Endothelial cell (in vitro differentiated cells): Measurements from ENCODE around the gene EIF2S3. TPM values are rescaled to one million over a fixed set of nuclear protein-coding genes. Genes with fewer than 3 reads are reported as not detected.

Experiments used
- DNase-seq: peaks from one replicate; pipeline ENCODE4 v3.0.0; 2021; ENCODE audit warnings: low spot score
- H3K27ac Mint-ChIP-seq: one replicate; pipeline ENCODE4 v1.8.0; 2021; ENCODE audit warnings: mixed read lengths, inconsistent platforms; ENCODE audit not compliant: unreplicated experiment
- H3K27me3 Mint-ChIP-seq: one replicate; pipeline ENCODE4 v1.8.0; 2021; ENCODE audit warnings: mild to moderate bottlenecking, moderate library complexity, mixed read lengths, inconsistent platforms; ENCODE audit not compliant: unreplicated experiment
- H3K36me3 Mint-ChIP-seq: one replicate; pipeline ENCODE4 v1.8.0; 2021; ENCODE audit warnings: mild to moderate bottlenecking, low read depth, mixed read lengths, inconsistent platforms; ENCODE audit not compliant: unreplicated experiment
- H3K4me1 Mint-ChIP-seq: one replicate; pipeline ENCODE4 v1.8.0; 2021; ENCODE audit warnings: mild to moderate bottlenecking, mixed read lengths, inconsistent platforms; ENCODE audit not compliant: unreplicated experiment
- H3K4me3 Mint-ChIP-seq: one replicate; pipeline ENCODE4 v1.8.0; 2021; ENCODE audit warnings: mild to moderate bottlenecking, mixed read lengths, inconsistent platforms; ENCODE audit not compliant: unreplicated experiment
- H3K9me3 Mint-ChIP-seq: one replicate; pipeline ENCODE4 v1.8.0; 2021; ENCODE audit warnings: mixed read lengths, inconsistent platforms; ENCODE audit not compliant: unreplicated experiment
- total RNA-seq: library from RNA; stranded (reverse); fragmentation: NEBNext Ultra II Directional; extraction: Animal tissue kit (Norgen Biotek cat#: 25700); gene quantifications from one replicate; pipeline ENCODE4 v1.2.1, GENCODE V29; 2021; ENCODE audit not compliant: unreplicated experiment
- TF ChIP-seq, protein P1 (sequence below): fragments of 200-600 bp; sonication (generic); IDR thresholded peaks from one replicate; pipeline ENCODE4 v1.5.0; 2021; ENCODE audit warnings: antibody characterized with exemption; ENCODE audit not compliant: unreplicated experiment

The EIF2S3 gene
- total RNA-seq, 1 donor from 2014 or later, result 258 TPM

DNA sequence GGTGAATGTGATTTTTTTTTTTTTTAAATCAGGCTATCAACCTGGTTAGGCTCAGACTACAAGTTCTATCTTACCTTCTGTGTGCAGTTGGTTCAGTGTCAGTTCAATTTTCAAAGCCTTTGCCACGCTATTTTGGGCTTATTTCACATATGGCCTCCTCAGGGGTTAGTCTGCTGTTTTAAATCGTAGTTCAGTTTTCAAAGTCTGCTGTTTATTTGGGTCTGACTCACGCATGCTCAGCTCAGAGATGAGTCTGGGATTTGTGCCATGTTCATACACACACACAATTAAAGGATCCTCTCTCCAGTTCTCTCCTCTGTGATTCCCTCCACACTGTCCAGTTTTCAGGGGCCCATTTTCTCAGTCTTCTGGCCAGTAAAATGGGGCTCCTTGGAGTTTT, 62.5 kb downstream of the EIF2S3 start:
- H3K9me3 Mint-ChIP-seq, result no peaks in the 10 kb centered on the region
- H3K36me3 Mint-ChIP-seq, result no peaks in the 10 kb centered on the region
- TF ChIP-seq, protein P1, sequence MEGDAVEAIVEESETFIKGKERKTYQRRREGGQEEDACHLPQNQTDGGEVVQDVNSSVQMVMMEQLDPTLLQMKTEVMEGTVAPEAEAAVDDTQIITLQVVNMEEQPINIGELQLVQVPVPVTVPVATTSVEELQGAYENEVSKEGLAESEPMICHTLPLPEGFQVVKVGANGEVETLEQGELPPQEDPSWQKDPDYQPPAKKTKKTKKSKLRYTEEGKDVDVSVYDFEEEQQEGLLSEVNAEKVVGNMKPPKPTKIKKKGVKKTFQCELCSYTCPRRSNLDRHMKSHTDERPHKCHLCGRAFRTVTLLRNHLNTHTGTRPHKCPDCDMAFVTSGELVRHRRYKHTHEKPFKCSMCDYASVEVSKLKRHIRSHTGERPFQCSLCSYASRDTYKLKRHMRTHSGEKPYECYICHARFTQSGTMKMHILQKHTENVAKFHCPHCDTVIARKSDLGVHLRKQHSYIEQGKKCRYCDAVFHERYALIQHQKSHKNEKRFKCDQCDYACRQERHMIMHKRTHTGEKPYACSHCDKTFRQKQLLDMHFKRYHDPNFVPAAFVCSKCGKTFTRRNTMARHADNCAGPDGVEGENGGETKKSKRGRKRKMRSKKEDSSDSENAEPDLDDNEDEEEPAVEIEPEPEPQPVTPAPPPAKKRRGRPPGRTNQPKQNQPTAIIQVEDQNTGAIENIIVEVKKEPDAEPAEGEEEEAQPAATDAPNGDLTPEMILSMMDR, result no peak
- no peak overlapping the region for H3K4me3 Mint-ChIP-seq
- no peak overlapping the region for H3K27ac Mint-ChIP-seq
- no peak for DNase-seq
- H3K4me1 Mint-ChIP-seq, result no peaks in the 10 kb centered on the region
- H3K27me3 Mint-ChIP-seq, result no peaks in the 10 kb centered on the region

DNA sequence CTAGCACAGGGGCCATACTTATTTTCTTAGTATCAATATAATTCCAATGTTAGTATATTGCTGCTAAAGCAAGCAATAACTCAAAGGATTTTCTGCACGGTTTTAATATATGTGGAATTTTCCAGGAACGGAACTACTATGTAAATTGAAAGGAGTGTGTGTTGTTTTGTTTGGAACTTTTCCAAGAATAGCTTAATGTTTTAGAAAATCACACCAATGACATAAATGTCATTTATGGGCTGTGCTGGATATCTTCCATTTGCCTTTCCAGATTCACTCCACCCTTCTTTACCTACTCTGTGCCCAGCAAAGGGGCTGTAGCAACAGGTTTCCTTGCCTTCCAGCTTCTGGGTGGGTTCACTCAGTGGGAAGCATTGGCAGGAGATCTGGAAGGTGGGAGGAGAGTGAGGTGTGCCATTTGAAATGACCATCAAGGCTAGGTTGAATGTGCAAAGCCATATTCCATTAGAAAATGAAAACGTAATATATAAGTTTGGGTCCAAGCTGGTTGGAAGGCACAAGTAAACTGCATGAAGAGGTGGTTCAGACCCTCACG, 69.6 kb downstream of the EIF2S3 start:
- no peak for DNase-seq
- H3K36me3 Mint-ChIP-seq, result no peaks in the 10 kb centered on the region
- no peaks in the 10 kb centered on the region for H3K9me3 Mint-ChIP-seq
- no peaks in the 10 kb centered on the region for H3K27me3 Mint-ChIP-seq
- no peak overlapping the region for H3K27ac Mint-ChIP-seq
- TF ChIP-seq, protein P1, result no peak
- no peaks in the 10 kb centered on the region for H3K4me1 Mint-ChIP-seq
- no peak overlapping the region for H3K4me3 Mint-ChIP-seq

DNA sequence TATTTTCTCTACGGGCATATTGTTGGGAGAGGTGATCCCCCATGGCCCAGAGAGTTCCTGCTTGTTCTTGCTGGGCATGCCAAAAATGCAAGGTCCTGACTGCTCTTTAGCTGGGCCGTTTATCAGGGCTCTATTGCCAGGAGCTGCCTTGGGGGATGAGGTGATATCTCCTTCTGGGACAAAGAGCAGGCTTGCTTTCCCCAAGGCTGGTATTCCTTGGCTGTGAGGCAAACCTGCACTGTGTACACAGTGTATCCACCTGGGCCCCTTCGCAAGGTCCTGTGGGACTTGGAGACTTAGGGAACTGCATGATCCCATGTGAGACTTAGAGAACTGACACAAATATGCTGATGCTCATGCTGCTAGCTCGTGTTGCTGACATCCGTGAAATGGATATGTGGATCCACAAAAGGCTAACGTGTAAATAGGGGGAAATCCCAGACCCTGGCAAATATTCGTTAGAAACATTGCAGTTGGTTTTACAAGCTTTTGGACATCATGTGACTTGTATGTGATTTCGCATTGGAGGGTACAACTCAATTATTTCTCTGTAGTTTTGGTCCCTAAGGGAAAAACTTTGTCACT, 70.4 kb downstream of the EIF2S3 start:
- Mint-ChIP-seq H3K27ac (no peak overlapping the region), H3K27me3 (peaks cover under 1% of the 10 kb centered on the region), H3K9me3 (no peaks in the 10 kb centered on the region), H3K4me1 (no peaks in the 10 kb centered on the region), H3K36me3 (no peaks in the 10 kb centered on the region), H3K4me3 (no peak overlapping the region)
- TF ChIP-seq, protein P1, result no peak
- no peak for DNase-seq

Other genes starting within 250 kb of the EIF2S3 start
- 18.3 TPM for gene APOO, start 147.0 kb upstream of the EIF2S3 start, total RNA-seq
- not detected for gene CXorf58, start 146.9 kb upstream of the EIF2S3 start, total RNA-seq
- gene KLHL15, start 27.8 kb upstream of the EIF2S3 start, total RNA-seq, result 5.6 TPM
- gene ZFX, start 94.8 kb downstream of the EIF2S3 start, total RNA-seq, result 40.0 TPM